Progenitor cell of endocrine pancreas (in vitro differentiated cells): Measurements from ENCODE around the gene NPAS1. TPM values are rescaled to one million over a fixed set of nuclear protein-coding genes. Genes with fewer than 3 reads are reported as not detected.

Experiments
- DNase-seq: peaks from one replicate; pipeline ENCODE4 v3.0.0; 2021; ENCODE audit warnings: low spot score; ENCODE audit not compliant: unreplicated experiment
- H3K27ac Mint-ChIP-seq: 2 replicates; pipeline ENCODE4 v1.8.0; 2021; ENCODE audit warnings: mild to moderate bottlenecking, moderate library complexity, mixed read lengths
- H3K27me3 Mint-ChIP-seq: 2 replicates; pipeline ENCODE4 v1.8.0; 2021; ENCODE audit warnings: mixed read lengths
- H3K36me3 Mint-ChIP-seq: 2 replicates; pipeline ENCODE4 v1.8.0; 2022; ENCODE audit warnings: mixed read lengths; ENCODE audit not compliant: insufficient read depth
- H3K4me1 Mint-ChIP-seq: 2 replicates; pipeline ENCODE4 v1.8.0; 2021; ENCODE audit warnings: low read depth, mixed read lengths
- H3K4me3 Mint-ChIP-seq: 2 replicates; pipeline ENCODE4 v1.8.0; 2021; ENCODE audit warnings: low read depth, mild to moderate bottlenecking, moderate library complexity, mixed read lengths
- H3K9me3 Mint-ChIP-seq: 2 replicates; pipeline ENCODE4 v1.8.0; 2021; ENCODE audit warnings: low read depth, mixed read lengths
- CTCF ChIP-seq: fragments of 200-600 bp; sonication (generic); IDR thresholded peaks from one replicate; pipeline ENCODE4 v1.5.0; 2021; ENCODE audit warnings: antibody characterized with exemption, mild to moderate bottlenecking; ENCODE audit not compliant: unreplicated experiment
- total RNA-seq: library from RNA; stranded (reverse); gene quantifications from 2 replicates; pipeline ENCODE4 v1.2.1, GENCODE V29; 2021

The NPAS1 gene
- total RNA-seq, 1 donor from 2014 or later: 2.4 TPM

- no peak overlapping the region for H3K4me3 Mint-ChIP-seq
- TF ChIP-seq CTCF: no peak
- DNase-seq: no peak
- H3K27me3 Mint-ChIP-seq: no peaks in the 10 kb centered on the region
- peak overlapping the region; percentile 91 for H3K27ac Mint-ChIP-seq
- H3K9me3 Mint-ChIP-seq: no peaks in the 10 kb centered on the region
- H3K36me3 Mint-ChIP-seq: no peaks in the 10 kb centered on the region
- peaks cover 32% of the 10 kb centered on the region for H3K4me1 Mint-ChIP-seq
Measured at GRCh38 chr19:46979126-46980105, 40.2 kb upstream of the NPAS1 start.

- H3K9me3 Mint-ChIP-seq: no peaks in the 10 kb centered on the region
- H3K27ac Mint-ChIP-seq: peak overlapping the region; percentile 36
- TF ChIP-seq CTCF: no peak
- no peak overlapping the region for H3K4me3 Mint-ChIP-seq
- H3K36me3 Mint-ChIP-seq: no peaks in the 10 kb centered on the region
- H3K4me1 Mint-ChIP-seq: peaks cover 27% of the 10 kb centered on the region
- no peak for DNase-seq
- H3K27me3 Mint-ChIP-seq: no peaks in the 10 kb centered on the region
Measured at GRCh38 chr19:46980761-46981160, 38.9 kb upstream of the NPAS1 start.

- Mint-ChIP-seq H3K9me3 (no peaks in the 10 kb centered on the region), H3K4me1 (peaks cover 21% of the 10 kb centered on the region), H3K36me3 (no peaks in the 10 kb centered on the region), H3K27me3 (no peaks in the 10 kb centered on the region), H3K4me3 (no peak overlapping the region), H3K27ac (peak overlapping the region; percentile 58)
- no peak for TF ChIP-seq CTCF
- no peak for DNase-seq
Measured at GRCh38 chr19:46981286-46981945, 38.2 kb upstream of the NPAS1 start.

- TF ChIP-seq CTCF: no peak
- Mint-ChIP-seq H3K9me3 (no peaks in the 10 kb centered on the region), H3K4me1 (peaks cover 8% of the 10 kb centered on the region), H3K36me3 (no peaks in the 10 kb centered on the region), H3K27me3 (no peaks in the 10 kb centered on the region), H3K4me3 (no peak overlapping the region), H3K27ac (no peak overlapping the region)
- DNase-seq: no peak
Measured at GRCh38 chr19:46983097-46983496, 36.5 kb upstream of the NPAS1 start.
